DMS53 (cell line): ENCODE data around the gene CPEB1.
"Not testable (repeated sequence)": the region's sequence is repeated elsewhere in the genome, so short reads cannot be mapped to it uniquely, and the experiment has no call there.

Experiments used
- DNase-seq: peaks from one replicate; lab custom pipeline; 2025; lab: John Stamatoyannopoulos, UW

The CPEB1 gene

GRCh38 chr15:82649226-82649999, 2.2 kb upstream of the CPEB1 start:
- no peak for DNase-seq

- DNase-seq: no peak
Observed at GRCh38 chr15:82648257-82649103, 1.3 kb upstream of the CPEB1 start.

- DNase-seq: peak; percentile 60
Observed at GRCh38 chr15:82647835-82648256, 683 bp upstream of the CPEB1 start.

GRCh38 chr15:82646250-82647044, 716 bp downstream of the CPEB1 start:
- DNase-seq: peak; percentile 60

GRCh38 chr15:82644967-82645852, 2.0 kb downstream of the CPEB1 start:
- not testable (repeated sequence) for DNase-seq

- DNase-seq: no peak
Observed at GRCh38 chr15:82643992-82644391, 3.2 kb downstream of the CPEB1 start.

- DNase-seq: no peak
Observed at GRCh38 chr15:82642656-82643055, 4.5 kb downstream of the CPEB1 start.

- no peak for DNase-seq
Observed at GRCh38 chr15:82641129-82641798, 5.9 kb downstream of the CPEB1 start.

GRCh38 chr15:82640672-82641071, 6.5 kb downstream of the CPEB1 start:
- DNase-seq: no peak

GRCh38 chr15:82635798-82636197, 11.4 kb downstream of the CPEB1 start:
- DNase-seq: no peak

GRCh38 chr15:82630033-82630432, 17.1 kb downstream of the CPEB1 start:
- DNase-seq: no peak

- DNase-seq: no peak
Observed at GRCh38 chr15:82625136-82625535, 22.0 kb downstream of the CPEB1 start.

- no peak for DNase-seq
Observed at GRCh38 chr15:82624438-82624837, 22.7 kb downstream of the CPEB1 start.

GRCh38 chr15:82624008-82624407, 23.2 kb downstream of the CPEB1 start:
- no peak for DNase-seq

GRCh38 chr15:82621970-82622369, 25.2 kb downstream of the CPEB1 start:
- DNase-seq: peak; percentile 13

- no peak for DNase-seq
Observed at GRCh38 chr15:82613747-82614146, 33.4 kb downstream of the CPEB1 start.

- DNase-seq: no peak
Observed at GRCh38 chr15:82611348-82611747, 35.8 kb downstream of the CPEB1 start.

- no peak for DNase-seq
Observed at GRCh38 chr15:82602195-82602594, 45.0 kb downstream of the CPEB1 start.

- no peak for DNase-seq
Observed at GRCh38 chr15:82599862-82600261, 47.3 kb downstream of the CPEB1 start.

GRCh38 chr15:82597815-82598214, 49.3 kb downstream of the CPEB1 start:
- peak; percentile 12 for DNase-seq

GRCh38 chr15:82595766-82596165, 51.4 kb downstream of the CPEB1 start:
- DNase-seq: no peak
